Measurements from ENCODE around the gene CLDN15. TPM values are rescaled to one million over a fixed set of nuclear protein-coding genes. Genes with fewer than 3 reads are reported as not detected.
A peak's percentile ranks its signal among the peaks of the same experiment; 100 is the strongest.
"Not testable (repeated sequence)": the region's sequence is repeated elsewhere in the genome, so short reads cannot be mapped to it uniquely, and the experiment has no call there.

Gene CLDN15
- total RNA-seq, 1 experiment from 2014 or later, result 4.9 TPM

DNA sequence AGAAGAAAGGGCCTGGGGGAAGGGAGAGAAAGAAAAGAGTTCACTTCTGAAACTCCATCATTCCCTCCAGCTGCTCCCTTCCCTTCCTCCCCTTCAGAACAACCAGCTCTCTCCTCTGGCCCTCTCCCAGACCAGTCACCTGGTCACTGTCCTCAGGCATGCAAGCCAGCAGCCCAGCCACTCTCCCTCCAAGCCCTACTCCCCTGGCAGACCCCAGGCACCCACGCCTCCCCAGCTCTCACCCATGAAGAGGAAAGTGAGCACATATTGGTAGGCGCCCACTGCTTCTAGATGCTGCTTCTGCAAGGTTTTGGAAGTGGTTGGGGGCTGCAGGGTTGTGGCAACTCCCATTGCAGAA is 37.1 kb downstream of the CLDN15 start:
- DNase-seq (ENCODE audit: low read depth), result no peak

DNA sequence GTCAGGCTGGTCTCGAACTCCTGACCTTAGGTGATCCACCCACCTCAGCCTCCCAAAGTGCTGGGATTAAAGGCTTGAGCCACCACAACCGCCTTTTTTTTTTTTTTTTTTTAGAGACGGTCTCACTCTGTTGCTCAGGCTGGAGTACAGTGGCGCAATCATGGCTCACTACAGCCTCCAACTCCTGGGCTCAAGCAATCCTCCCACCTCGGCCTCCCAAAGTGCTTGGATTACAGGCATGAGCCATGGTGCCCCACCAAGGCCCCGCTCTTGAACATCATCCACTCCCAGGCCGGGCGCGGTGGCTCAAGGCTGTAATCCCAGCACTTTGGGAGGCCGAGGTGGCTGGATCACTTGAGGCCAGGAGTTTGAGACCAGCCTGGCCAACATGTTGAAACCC is 38.1 kb downstream of the CLDN15 start:
- DNase-seq (ENCODE audit: low read depth), result not testable (repeated sequence)

DNA sequence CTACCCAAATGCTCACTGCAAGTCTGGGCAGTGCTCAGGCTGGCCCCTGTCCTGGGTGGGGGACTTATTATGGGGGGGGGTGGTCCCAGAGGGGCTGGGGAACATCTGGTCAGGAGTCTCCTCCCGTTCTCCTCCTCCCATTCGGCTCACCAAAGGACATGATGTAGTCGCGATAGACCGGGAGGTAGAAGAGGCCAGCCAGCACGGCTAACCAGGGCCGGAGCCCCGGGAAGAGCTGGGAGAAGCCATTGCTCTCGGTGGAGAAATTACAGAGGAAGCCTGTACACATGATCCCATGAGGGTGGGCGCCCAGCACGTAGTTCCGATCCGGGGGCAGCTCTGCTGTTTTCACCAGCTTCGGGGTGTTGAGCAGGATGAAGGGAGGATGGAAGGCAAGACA is 39.1 kb downstream of the CLDN15 start:
- no peak for DNase-seq (ENCODE audit: low read depth)

DNA sequence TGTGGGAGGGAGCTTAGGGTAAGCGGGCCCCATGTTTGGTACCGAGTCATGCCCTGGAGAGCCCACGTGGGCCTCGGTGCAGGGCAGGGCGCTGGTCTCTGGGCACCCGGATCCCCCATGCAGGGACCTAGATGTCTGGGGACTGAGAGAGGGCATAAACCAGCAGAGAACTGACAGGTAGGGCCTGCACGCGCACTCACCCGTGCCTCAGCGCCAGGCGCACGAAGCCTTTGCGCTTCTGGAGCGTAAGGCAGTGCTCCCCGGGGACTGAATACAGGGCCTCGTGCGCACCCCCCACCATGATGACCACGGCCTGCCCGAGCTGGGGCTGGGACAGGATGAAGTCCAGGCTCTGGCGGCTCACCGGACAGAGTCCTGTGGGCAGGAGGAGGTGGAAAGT is 39.6 kb downstream of the CLDN15 start:
- no peak for DNase-seq (ENCODE audit: low read depth)

DNA sequence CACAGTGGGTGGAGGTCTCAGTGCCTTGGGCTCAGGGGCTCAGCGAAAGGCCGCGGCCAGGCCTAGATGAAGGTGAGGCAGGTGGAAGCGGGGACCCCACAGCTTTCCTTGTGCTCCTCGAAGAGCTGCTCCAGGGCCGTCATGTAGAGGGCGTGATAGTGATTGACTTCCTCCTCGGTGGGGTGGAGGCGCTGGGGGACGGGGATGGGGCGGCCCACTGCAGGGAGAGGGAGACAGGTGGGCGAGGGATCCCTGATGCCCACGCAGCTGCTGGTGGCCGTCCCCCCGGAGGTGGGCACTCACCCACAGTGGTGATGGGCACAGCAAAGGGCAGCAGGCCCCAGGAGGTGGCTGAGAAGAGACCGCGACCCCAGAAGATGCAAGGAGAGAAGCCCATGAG is 41.7 kb downstream of the CLDN15 start:
- DNase-seq (ENCODE audit: low read depth), result no peak

DNA sequence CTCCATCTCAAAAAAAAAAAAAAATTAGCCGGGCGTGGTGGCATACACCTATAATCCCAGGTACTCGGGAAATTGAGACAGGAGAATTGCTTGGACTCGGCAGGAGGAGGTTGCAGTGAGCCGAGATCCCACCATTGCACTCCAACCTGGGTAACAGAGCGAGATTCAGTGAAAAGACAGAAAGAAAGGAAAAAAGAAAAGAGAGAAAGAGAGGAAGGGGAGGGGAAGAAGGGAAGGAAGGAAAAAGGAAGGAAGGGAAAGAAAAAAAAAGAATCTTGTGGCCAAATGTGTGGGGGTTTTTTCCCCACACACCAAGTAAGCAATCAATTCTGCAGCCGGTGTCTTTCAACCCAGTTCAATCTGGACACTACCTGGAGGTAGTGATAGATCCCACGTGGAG is 48.5 kb downstream of the CLDN15 start:
- no peak for DNase-seq (ENCODE audit: low read depth)

DNA sequence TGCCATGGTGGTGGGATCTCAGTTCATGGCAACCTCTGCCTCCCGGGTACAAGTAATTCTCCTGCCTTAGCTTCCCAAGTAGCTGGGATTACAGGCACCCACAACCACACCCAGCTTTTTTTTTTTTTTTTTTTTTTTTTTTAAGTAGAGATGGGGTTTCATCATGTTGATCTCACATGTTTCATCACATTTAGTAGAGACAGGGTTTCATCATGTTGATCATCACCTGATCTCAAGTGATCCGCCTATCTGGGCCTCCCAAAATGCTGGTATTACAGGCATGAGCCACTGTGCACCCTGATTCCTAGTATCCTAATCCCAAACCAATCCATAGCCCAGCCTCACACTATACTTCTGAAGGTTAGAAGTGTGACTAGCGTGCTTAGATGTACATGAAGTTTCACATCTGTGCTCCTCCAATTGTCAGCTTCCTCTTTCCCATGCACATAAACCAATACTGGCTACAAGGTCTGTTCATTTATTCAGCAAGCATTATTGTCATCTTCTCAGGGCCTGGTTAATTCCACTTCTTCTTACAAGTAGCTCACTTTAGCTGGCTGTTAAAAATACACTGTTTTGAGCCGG is 50.7 kb downstream of the CLDN15 start:
- no peak for DNase-seq (ENCODE audit: low read depth)

DNA sequence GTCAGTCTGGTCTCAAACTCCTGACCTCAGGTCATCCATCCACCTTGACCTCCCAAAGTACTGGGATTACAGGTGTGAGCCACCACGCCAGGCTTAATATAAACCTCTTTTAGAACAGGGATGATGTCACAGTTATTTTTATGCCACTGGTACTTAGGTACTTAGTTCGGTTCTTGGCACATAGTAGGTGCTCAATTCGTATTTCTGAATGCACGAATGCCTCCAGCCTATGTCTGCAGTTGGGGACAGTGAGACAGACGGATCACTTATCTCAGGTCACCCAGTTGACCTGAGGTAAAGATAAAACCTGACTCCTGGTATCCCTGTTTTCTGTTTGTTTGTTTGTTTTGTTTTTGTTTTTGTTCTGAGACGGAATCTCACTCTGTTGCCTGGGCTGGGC is 51.4 kb downstream of the CLDN15 start:
- no peak for DNase-seq (ENCODE audit: low read depth)

DNA sequence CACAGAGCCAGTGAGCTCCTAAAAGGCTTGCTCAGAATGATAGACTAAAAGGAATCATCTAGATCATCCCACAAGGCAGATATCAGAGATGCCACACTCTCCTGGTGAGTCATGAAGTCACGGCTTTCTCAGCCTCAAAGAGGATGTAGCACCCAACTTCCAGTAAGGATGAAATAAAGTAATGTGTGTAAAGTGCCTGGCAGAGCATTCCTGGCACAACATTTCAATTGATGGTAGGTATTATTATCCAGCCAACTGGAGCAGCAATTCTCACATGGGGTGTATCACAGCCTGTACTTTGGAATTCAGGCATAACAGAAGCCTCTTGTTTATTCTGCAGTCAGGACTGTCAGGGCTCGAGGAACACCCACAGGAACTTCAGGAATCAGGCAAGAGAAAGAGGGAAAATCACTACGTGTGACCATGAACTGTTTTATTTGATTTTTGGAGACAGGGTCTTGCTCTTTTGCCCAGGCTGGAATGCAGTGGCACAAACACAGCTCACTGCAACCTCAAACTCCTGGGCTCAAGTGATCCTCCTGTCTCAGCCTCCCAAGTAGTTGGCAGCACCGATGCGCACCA is 52.3 kb downstream of the CLDN15 start:
- peak; percentile 54 for DNase-seq (ENCODE audit: low read depth)

Other genes starting within 250 kb of the CLDN15 start
- not detected in 2 replicates for gene MUC17, start 217.7 kb downstream of the CLDN15 start, total RNA-seq (2014; rRNA removed; shearing (Covaris generic))
- gene TRIM56, start 152.3 kb downstream of the CLDN15 start, total RNA-seq (2014; rRNA removed; shearing (Covaris generic)), result 9.8 and 12.6 TPM in 2 replicates
- 674 and 845 TPM in 2 replicates for gene SERPINE1, start 110.7 kb downstream of the CLDN15 start, total RNA-seq (2014; rRNA removed; shearing (Covaris generic))
- 320 and 364 TPM in 2 replicates for gene AP1S1, start 83.3 kb downstream of the CLDN15 start, total RNA-seq (2014; rRNA removed; shearing (Covaris generic))
- 6.5 and 10.3 TPM in 2 replicates for gene VGF, start 72.2 kb downstream of the CLDN15 start, total RNA-seq (2014; rRNA removed; shearing (Covaris generic))
- gene NAT16, start 57.5 kb downstream of the CLDN15 start, total RNA-seq (2014; rRNA removed; shearing (Covaris generic)), result not detected in 2 replicates
- not detected in 2 replicates for gene MOGAT3, start 36.8 kb downstream of the CLDN15 start, total RNA-seq (2014; rRNA removed; shearing (Covaris generic))
- 107 and 139 TPM in 2 replicates for gene PLOD3, start 20.2 kb downstream of the CLDN15 start, total RNA-seq (2014; rRNA removed; shearing (Covaris generic))
- 271 and 277 TPM in 2 replicates for gene ZNHIT1, start 19.6 kb downstream of the CLDN15 start, total RNA-seq (2014; rRNA removed; shearing (Covaris generic))
- gene FIS1, start 7.3 kb upstream of the CLDN15 start, total RNA-seq (2014; rRNA removed; shearing (Covaris generic)), result 294 and 310 TPM in 2 replicates
- 98.7 and 112 TPM in 2 replicates for gene IFT22, start 84.0 kb upstream of the CLDN15 start, total RNA-seq (2014; rRNA removed; shearing (Covaris generic))
- gene COL26A1, start 125.1 kb upstream of the CLDN15 start, total RNA-seq (2014; rRNA removed; shearing (Covaris generic)), result 0.11 TPM in 1 of 2 replicates, not detected in the other

Measured in Daoy (cell line).